H9 (cell line): Measurements from ENCODE around the gene CDK11A. TPM values are rescaled to one million over a fixed set of nuclear protein-coding genes. Genes with fewer than 3 reads are reported as not detected.
A peak's percentile ranks its signal among the peaks of the same experiment; 100 is the strongest.

Experiments
- DNase-seq: peaks from one replicate; pipeline ENCODE4 v3.0.0-alpha.2; 2017
- H2AFZ ChIP-seq: one replicate; pipeline ENCODE4 v1.6.1; 2013; ENCODE audit warnings: mild to moderate bottlenecking, low read length, control low read depth, moderate library complexity
- H2AK5ac ChIP-seq: 2 replicates; pipeline ENCODE4 v1.6.1; 2013; ENCODE audit warnings: low read length, control low read depth, mixed read lengths; ENCODE audit not compliant: insufficient read length
- H2BK120ac ChIP-seq: one replicate; pipeline ENCODE4 v1.6.1; 2013; ENCODE audit warnings: low read depth, mild to moderate bottlenecking, low read length, control low read depth, inconsistent platforms; ENCODE audit not compliant: poor library complexity, severe bottlenecking
- H2BK12ac ChIP-seq: 2 replicates; pipeline ENCODE4 v1.6.1; 2013; ENCODE audit warnings: low read length, control low read depth, mixed read lengths, low read depth; ENCODE audit not compliant: insufficient read length
- H2BK15ac ChIP-seq: 2 replicates; pipeline ENCODE4 v1.6.1; 2013; ENCODE audit warnings: low read depth, low read length, control low read depth
- H2BK20ac ChIP-seq: one replicate; pipeline ENCODE4 v1.6.1; 2013; ENCODE audit warnings: low read depth, mild to moderate bottlenecking, low read length, control low read depth, inconsistent platforms; ENCODE audit not compliant: poor library complexity, severe bottlenecking
- H2BK5ac ChIP-seq: 2 replicates; pipeline ENCODE4 v1.6.1; 2013; ENCODE audit warnings: low read length, control low read depth, mixed read lengths; ENCODE audit not compliant: insufficient read length
- H3K14ac ChIP-seq: 2 replicates; pipeline ENCODE4 v1.6.1; 2013; ENCODE audit warnings: low read length, control low read depth; ENCODE audit not compliant: insufficient read depth
- H3K18ac ChIP-seq: 2 replicates; pipeline ENCODE4 v1.6.1; 2013; ENCODE audit warnings: low read depth, mild to moderate bottlenecking, mixed read lengths, low read length, control low read depth; ENCODE audit not compliant: insufficient read length
- H3K23ac ChIP-seq: 2 replicates; pipeline ENCODE4 v1.6.1; 2013; ENCODE audit warnings: low read length, control low read depth, mixed read lengths, low read depth; ENCODE audit not compliant: insufficient read length
- H3K23me2 ChIP-seq: 2 replicates; pipeline ENCODE4 v1.6.1; 2013; ENCODE audit warnings: low read depth, mild to moderate bottlenecking, mixed read lengths, low read length, control low read depth; ENCODE audit not compliant: insufficient read length, poor library complexity, severe bottlenecking
- H3K27ac ChIP-seq: 2 replicates; pipeline ENCODE4 v1.5.1; 2013; ENCODE audit warnings: low read length, control low read depth, mixed read lengths, low read depth; ENCODE audit not compliant: insufficient read length
- H3K27me3 ChIP-seq: 2 replicates; pipeline ENCODE4 v1.6.1; 2013; ENCODE audit warnings: low read length, control low read depth, inconsistent platforms; ENCODE audit not compliant: insufficient read depth
- H3K4ac ChIP-seq: 2 replicates; pipeline ENCODE4 v1.6.1; 2013; ENCODE audit warnings: low read depth, mild to moderate bottlenecking, control low read depth, inconsistent platforms, low read length, moderate library complexity
- H3K4me1 ChIP-seq: 2 replicates; pipeline ENCODE4 v1.6.1; 2013; ENCODE audit warnings: low read length, control low read depth, inconsistent platforms; ENCODE audit not compliant: insufficient read depth
- H3K4me2 ChIP-seq: 2 replicates; pipeline ENCODE4 v1.6.1; 2013; ENCODE audit warnings: low read length, control low read depth, mixed read lengths; ENCODE audit not compliant: insufficient read length, insufficient read depth
- H3K56ac ChIP-seq: 2 replicates; pipeline ENCODE4 v1.6.1; 2013; ENCODE audit warnings: low read depth, mild to moderate bottlenecking, mixed read lengths, low read length, control low read depth; ENCODE audit not compliant: insufficient read length
- H3K79me1 ChIP-seq: 2 replicates; pipeline ENCODE4 v1.6.1; 2013; ENCODE audit warnings: low read depth, mild to moderate bottlenecking, moderate library complexity, low read length, control low read depth, inconsistent platforms; ENCODE audit not compliant: insufficient read depth, poor library complexity, severe bottlenecking
- H3K79me2 ChIP-seq: 2 replicates; pipeline ENCODE4 v1.6.1; 2013; ENCODE audit warnings: low read length, control low read depth, inconsistent platforms; ENCODE audit not compliant: insufficient read depth
- H3K9ac ChIP-seq: 2 replicates; pipeline ENCODE4 v1.6.1; 2013; ENCODE audit warnings: low read length, control low read depth, mixed read lengths; ENCODE audit not compliant: insufficient read length; ENCODE audit errors: extremely low read depth
- H3K9me3 ChIP-seq: one replicate; pipeline ENCODE4 v1.6.1; 2013; ENCODE audit warnings: low read depth, low read length, inconsistent platforms; ENCODE audit not compliant: control insufficient read depth
- H3T11ph ChIP-seq: one replicate; pipeline ENCODE4 v1.6.1; 2013; ENCODE audit warnings: mild to moderate bottlenecking, low read length, control low read depth, inconsistent platforms
- H4K20me1 ChIP-seq: one replicate; pipeline ENCODE4 v1.6.1; 2013; ENCODE audit not compliant: control insufficient read depth, insufficient read length, insufficient read depth
- H4K5ac ChIP-seq: 2 replicates; pipeline ENCODE4 v1.6.1; 2013; ENCODE audit warnings: low read depth, mild to moderate bottlenecking, mixed read lengths, low read length, control low read depth; ENCODE audit not compliant: insufficient read length
- H4K8ac ChIP-seq: replicated peaks from 2 replicates; pipeline ENCODE4 v1.6.1; 2013; ENCODE audit warnings: low read length, control low read depth, mixed read lengths, low read depth; ENCODE audit not compliant: insufficient read length
- H4K91ac ChIP-seq: 2 replicates; pipeline ENCODE4 v1.6.1; 2013; ENCODE audit warnings: low read depth, mild to moderate bottlenecking, moderate library complexity, mixed read lengths, low read length, control low read depth; ENCODE audit not compliant: insufficient read length
- H3K27ac Mint-ChIP-seq, 3 experiments: 2 replicates in 2 of 3; 3 replicates in 1 of 3; pipeline ENCODE4 v1.8.0; 2020 to 2021; ENCODE audit warnings: mixed read lengths in 3 of 3, mild to moderate bottlenecking in 1 of 3, moderate library complexity in 1 of 3
- H3K27me3 Mint-ChIP-seq: 2 replicates; pipeline ENCODE4 v1.8.0; 2021; ENCODE audit warnings: low read depth, mild to moderate bottlenecking, moderate library complexity, mixed read lengths
- H3K36me3 Mint-ChIP-seq, 3 experiments: 2 replicates in 2 of 3; 3 replicates in 1 of 3; pipeline ENCODE4 v1.8.0; 2020 to 2021; ENCODE audit warnings: low read depth in 3 of 3, mixed read lengths in 3 of 3; ENCODE audit not compliant: insufficient read depth in 1 of 3
- H3K4me1 Mint-ChIP-seq, 2 experiments: 2 replicates each; pipeline ENCODE4 v1.8.0; 2020; ENCODE audit warnings: mixed read lengths in 2 of 2
- H3K4me3 Mint-ChIP-seq, 2 experiments: 2 replicates in 1 of 2; 3 replicates in 1 of 2; pipeline ENCODE4 v1.8.0; 2020 to 2021; ENCODE audit warnings: mild to moderate bottlenecking in 2 of 2, mixed read lengths in 2 of 2, moderate library complexity in 1 of 2
- H3K9me3 Mint-ChIP-seq, 2 experiments: 2 replicates in 1 of 2; 3 replicates in 1 of 2; pipeline ENCODE4 v1.8.0; 2020; ENCODE audit warnings: mild to moderate bottlenecking in 2 of 2, mixed read lengths in 2 of 2, moderate library complexity in 1 of 2
- CTCF ChIP-seq: fragments of 200-600 bp; sonication (generic); conservative IDR thresholded peaks from 3 replicates; pipeline ENCODE4 v1.8.0; 2021; ENCODE audit warnings: antibody characterized with exemption, mild to moderate bottlenecking
- WGBS: extraction: QIAGEN DNeasy Blood & Tissue Kit; methylation state at CpG from one replicate; pipeline ENCODE4 v1.1.7; 2013; ENCODE audit warnings: missing lambda C conversion rate, low lambda C conversion rate, mixed read lengths; ENCODE audit not compliant: insufficient read length; ENCODE audit errors: extremely low coverage; 5-methylcytosine and 5-hydroxymethylcytosine counted together
- total RNA-seq: library from RNA; stranded (reverse); gene quantifications from 2 replicates; pipeline ENCODE4 v1.2.1, GENCODE V29; 2021

Gene CDK11A
- total RNA-seq, 1 experiment from 2014 or later = 49.5 TPM

- WGBS = no CpG with 5 or more reads among the region's 24 CpGs
- Histone ChIP-seq H3K9ac (peak overlapping the region; percentile 20), H3K9me3 (no peaks in the 10 kb centered on the region), H2BK12ac (no peak overlapping the region), H3K4me1 (peaks cover 2% of the 10 kb centered on the region; the same call in 1 of the 2 replicates), H2AFZ (no peak overlapping the region), H4K8ac (no peak overlapping the region), H2BK15ac (no peak overlapping the region), H3K4me2 (no peak overlapping the region), H3K18ac (no peak overlapping the region), H3K27me3 (no peaks in the 10 kb centered on the region), H2BK5ac (no peak overlapping the region), H4K20me1 (no peaks in the 10 kb centered on the region), H3T11ph (no peak overlapping the region), H3K79me2 (peaks cover 2% of the 10 kb centered on the region; the same call in 1 of the 2 replicates), H3K23me2 (no peaks in the 10 kb centered on the region), H3K27ac (no peak overlapping the region), H3K14ac (0 out of 2 replicates have a peak overlapping the region, but pooled peaks have one; percentile 16), H3K56ac (no peak overlapping the region), H2BK20ac (no peak overlapping the region), H2AK5ac (no peak overlapping the region), H4K91ac (no peak overlapping the region), H3K23ac (no peak overlapping the region), H3K79me1 (no peaks in the 10 kb centered on the region), H4K5ac (no peak overlapping the region), H3K4ac (no peak overlapping the region), H2BK120ac (no peak overlapping the region)
- peaks cover 27 to 35% of the 10 kb centered on the region in 2 experiments for H3K4me1 Mint-ChIP-seq
- peaks cover 0 to 9% (median 9%) of the 10 kb centered on the region in 3 experiments; a peak in 4 of 7 replicates for H3K36me3 Mint-ChIP-seq
- H3K27ac Mint-ChIP-seq = peak overlapping the region; percentile 83 to 93 (median 85); a peak in 6 of 7 replicates
- peak; percentile 50 for TF ChIP-seq CTCF
- no peaks in the 10 kb centered on the region for H3K27me3 Mint-ChIP-seq
- DNase-seq = peak; percentile 50
- H3K4me3 Mint-ChIP-seq = peak overlapping the region in 1 of 2 experiments; percentile 15; a peak in 2 of 5 replicates
- no peaks in the 10 kb centered on the region for H3K9me3 Mint-ChIP-seq
Measured at GRCh38 chr1:1678581-1679380, 45.4 kb downstream of the CDK11A start.
